KOPT-K1 (cell line): ENCODE measurements around the gene STT3A.
"Not testable (repeated sequence)": the region's sequence is repeated elsewhere in the genome, so short reads cannot be mapped to it uniquely, and the experiment has no call there.

Source experiments
- H3K27ac ChIP-seq: fragments of 200-600 bp; sonication (generic); 2 replicates; pipeline ENCODE4 v1.5.1; 2016; ENCODE audit warnings: antibody characterized with exemption, mild to moderate bottlenecking, low read depth, low read length; ENCODE audit not compliant: poor library complexity, severe bottlenecking
- H3K36me3 ChIP-seq: fragments of 200-600 bp; sonication (generic); 2 replicates; pipeline ENCODE4 v1.5.1; 2017; ENCODE audit warnings: antibody characterized with exemption, mild to moderate bottlenecking, low read length, moderate library complexity; ENCODE audit not compliant: insufficient read depth
- H3K9me3 ChIP-seq: fragments of 200-600 bp; sonication (generic); 2 replicates; pipeline ENCODE4 v1.5.1; 2017; ENCODE audit warnings: antibody characterized with exemption, low read length, mild to moderate bottlenecking; ENCODE audit not compliant: insufficient read depth, poor library complexity, severe bottlenecking

Gene STT3A

DNA sequence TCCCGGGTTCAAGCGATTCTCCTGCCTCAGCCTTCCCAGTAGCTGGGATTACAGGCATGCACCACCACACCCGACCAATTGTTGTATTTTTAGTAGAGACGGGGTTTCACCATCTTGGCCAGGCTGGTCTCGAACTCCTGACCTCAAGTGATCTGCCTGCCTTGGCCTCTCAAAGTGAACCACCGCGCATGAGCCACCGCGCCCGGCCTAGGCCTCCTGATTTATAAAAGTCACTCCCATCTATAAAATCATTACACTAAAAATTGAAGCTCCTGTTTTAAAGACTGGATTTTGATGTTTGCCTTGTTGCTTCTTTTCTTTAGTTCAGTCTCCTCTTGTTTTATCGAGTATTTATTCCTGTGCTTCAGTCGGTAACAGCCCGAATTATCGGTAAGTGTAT is 15.5 kb upstream of the STT3A start:
- H3K27ac ChIP-seq, H3K9me3 ChIP-seq: not testable (repeated sequence)
- peaks cover 99% of the 10 kb centered on the region for H3K36me3 ChIP-seq

DNA sequence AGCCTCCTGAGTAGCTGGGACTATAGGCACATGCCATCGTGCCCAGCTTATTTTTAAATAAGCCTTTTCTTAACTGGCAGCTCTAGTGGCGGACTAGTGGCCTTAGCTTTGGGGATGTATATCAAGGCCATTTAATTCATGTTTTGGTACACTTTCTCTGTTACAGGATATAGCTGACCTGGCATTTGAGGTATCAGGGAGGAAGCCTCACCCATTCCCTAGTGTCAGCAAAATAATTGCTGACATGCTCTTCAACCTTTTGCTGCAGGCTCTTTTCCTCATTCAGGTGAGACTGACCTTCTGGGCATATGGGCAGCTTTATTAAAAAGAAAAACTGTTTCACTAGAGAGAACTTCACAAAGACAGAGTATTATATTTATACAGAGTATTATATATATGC is 13.9 kb upstream of the STT3A start:
- no peaks in the 10 kb centered on the region for H3K9me3 ChIP-seq
- H3K36me3 ChIP-seq = peaks cover 99% of the 10 kb centered on the region
- H3K27ac ChIP-seq = no peak overlapping the region

DNA sequence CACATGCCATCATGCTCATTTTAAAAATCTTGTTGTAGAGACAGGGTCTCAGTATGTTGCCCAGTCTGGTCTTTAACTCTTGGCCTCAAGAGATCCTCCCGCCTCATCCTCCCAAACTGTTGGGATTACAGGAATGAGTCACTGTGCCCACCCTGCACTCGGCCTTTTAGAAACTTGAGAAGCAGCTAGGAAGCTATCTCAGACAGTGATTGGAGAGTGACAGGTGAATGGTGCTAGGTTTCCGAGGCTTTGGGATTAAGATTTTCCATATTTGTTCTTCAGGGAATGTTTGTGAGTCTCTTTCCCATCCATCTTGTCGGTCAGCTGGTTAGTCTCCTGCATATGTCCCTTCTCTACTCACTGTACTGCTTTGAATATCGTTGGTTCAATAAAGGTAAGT is 12.8 kb upstream of the STT3A start:
- H3K9me3 ChIP-seq = no peaks in the 10 kb centered on the region
- peaks cover 99% of the 10 kb centered on the region for H3K36me3 ChIP-seq
- H3K27ac ChIP-seq = no peak overlapping the region

DNA sequence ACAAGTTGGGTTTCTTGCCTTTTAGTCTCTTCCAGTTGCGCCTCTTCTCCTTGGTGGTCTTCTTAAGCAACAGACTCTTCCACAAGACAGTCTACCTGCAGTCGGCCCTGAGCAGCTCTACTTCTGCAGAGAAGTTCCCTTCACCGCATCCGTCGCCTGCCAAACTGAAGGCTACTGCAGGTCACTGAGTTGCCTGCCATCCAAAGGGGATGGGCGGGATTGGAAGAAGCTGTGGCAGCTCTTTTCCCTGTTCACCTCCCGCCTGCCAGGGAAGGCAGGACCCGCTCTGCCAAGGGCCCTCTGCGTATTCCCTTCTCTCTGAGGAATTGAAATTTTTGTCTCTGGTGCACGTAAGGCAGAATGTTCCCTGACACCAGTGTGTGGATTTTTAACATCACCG is 9.2 kb upstream of the STT3A start:
- H3K9me3 ChIP-seq = no peaks in the 10 kb centered on the region
- H3K36me3 ChIP-seq = peaks cover 64% of the 10 kb centered on the region
- no peak overlapping the region for H3K27ac ChIP-seq

DNA sequence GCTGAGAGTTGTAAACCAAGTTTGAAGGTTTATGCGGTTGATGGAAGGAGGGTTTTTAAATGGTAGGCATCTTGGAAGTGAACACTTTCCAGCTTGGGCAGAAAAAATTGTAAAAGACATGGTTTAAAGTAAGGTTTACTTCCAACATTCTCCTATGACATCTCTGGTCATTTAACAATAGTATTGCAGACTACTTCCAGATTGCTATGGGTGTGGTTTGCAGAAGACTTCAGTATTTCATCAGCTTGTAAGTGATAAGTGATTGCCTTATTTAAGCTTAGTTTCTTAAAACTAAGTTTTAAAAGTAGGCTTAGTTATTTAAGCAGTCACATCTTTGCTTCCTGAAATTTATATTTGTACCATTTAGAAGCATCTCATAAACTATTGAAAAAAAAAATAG is 7.2 kb upstream of the STT3A start:
- Histone ChIP-seq H3K27ac (no peak overlapping the region), H3K36me3 (peaks cover 44% of the 10 kb centered on the region), H3K9me3 (no peaks in the 10 kb centered on the region)

DNA sequence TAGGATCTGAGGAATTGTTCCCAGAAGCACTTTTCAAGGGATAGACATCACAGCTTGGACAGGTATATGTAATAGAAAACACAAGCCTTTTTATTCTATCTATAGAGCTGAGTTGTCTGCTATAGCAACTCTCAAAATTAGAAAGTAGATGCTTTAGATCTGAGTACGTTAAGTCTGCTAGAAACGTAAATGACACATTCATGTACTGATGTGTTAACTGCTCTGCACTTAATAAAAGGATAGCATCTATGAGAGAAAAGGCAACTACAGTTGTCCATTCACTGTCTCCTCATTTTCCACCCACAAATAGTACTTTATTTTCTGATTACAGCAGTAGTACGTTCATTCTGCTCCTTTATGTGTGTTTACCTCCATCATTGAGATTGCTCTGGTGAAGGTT is 6.0 kb upstream of the STT3A start:
- Histone ChIP-seq H3K27ac (no peak overlapping the region), H3K9me3 (no peaks in the 10 kb centered on the region), H3K36me3 (peaks cover 34% of the 10 kb centered on the region)

DNA sequence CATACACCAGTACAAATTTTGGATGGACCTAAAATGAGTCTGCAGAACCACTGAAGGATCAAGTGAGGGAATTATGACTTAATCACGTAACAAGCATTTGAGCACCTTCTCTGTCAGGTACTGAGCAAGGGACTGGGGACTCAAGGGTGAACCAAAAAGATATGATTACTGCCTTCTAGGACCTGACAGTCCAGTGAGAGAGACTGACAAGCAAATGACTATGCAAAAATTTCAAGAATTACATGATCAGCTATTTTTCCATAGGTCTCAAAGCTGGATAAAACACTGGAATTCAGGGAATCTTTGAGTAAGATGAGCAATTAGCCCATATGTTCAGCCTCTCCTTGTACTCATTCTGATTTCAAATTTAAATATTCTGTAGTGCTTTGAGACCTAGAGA is 5.2 kb upstream of the STT3A start:
- no peak overlapping the region for H3K27ac ChIP-seq

DNA sequence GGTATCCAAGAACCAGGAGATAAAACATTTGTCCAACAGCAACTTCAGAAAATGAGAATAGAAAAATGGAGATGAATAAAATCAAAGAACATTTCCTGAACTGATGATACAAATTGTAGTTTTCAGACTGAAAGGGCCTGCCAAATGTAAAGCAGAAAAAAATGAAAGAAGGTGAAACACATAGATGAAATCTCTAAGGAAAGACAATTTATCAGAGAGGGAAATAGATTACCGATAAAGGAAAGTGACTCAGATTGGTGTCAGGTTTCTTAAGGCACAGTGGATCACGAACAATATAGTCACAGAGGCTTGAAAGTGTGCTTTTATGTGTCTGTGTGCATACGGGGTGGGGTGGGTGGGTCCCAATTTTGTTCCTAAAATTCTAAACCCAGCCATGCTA is 4.1 kb upstream of the STT3A start:
- H3K36me3 ChIP-seq = peaks cover 15% of the 10 kb centered on the region
- H3K27ac ChIP-seq = no peak overlapping the region
- no peaks in the 10 kb centered on the region for H3K9me3 ChIP-seq

More for the DNA sequence above, 5.2 kb upstream of the STT3A start:
- Histone ChIP-seq H3K36me3 (peaks cover 25% of the 10 kb centered on the region), H3K9me3 (no peaks in the 10 kb centered on the region)

DNA sequence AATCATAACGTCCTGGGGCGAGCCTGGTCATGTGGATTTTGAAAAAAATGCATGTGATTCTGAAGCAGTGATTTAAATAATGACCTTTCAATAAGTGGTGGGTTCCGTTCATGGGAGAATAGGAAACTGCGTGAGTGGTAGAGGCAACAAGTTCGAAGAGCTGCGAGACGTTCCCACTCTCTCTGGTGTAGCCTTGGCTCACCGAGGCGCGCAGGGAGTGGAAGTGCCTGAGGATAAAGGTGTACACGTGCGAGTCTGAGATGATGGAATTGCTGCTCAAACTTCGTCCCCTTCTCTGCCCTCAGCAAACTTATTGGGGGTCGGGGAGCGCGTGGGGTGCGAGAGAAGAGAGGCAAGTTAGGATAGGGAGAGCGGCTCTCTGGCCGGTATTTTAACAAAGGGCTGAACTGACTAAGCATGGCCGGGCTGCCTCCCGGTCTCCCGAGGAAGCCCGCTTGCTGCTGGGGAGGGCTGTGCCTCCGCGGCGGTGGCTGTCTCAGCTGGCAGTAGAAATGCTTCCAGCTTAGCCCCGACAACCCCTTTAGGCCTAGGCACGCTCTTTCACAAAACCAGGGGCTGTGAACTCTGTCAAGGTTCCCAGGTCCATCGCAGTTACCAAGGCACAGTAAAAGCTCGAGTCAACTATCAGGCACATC is 875 bp upstream of the STT3A start:
- Histone ChIP-seq H3K36me3 (peaks cover 16% of the 10 kb centered on the region), H3K9me3 (no peaks in the 10 kb centered on the region), H3K27ac (peak overlapping the region; percentile 70)

DNA sequence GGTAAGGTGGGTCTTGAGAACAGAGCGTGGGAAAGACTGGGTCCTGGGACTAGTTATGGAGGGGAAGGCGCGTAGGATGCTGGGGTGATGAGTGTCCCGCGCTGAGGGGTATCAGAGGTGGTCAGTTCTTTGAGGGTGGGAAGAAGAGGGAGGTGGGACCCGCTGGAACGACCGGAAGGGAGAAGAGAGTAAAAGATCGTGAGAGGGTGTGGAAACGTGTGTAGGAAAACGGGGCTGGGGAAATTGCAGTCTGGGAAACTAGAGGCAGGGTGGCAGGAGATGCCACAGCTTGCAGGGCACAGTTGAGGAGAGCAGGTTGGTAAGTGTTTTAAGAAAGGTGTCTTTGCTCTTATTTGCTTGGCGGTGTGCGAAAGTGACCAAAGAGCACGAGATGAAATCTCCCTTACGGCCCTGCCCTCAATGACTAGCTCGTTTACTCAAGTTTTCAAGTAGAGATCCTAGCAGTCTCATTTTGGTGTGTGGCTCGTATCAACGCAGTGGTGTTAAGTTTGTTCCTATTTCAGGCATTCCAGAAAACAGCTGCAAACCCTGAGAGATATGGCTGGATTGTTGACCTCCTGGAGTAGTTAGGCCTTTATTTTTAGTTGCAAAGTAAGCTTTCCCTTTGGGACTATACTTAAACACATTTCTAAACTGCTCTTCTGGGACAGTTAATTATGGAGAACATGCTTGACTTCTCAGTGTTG is 615 bp downstream of the STT3A start:
- peaks cover 30% of the 10 kb centered on the region for H3K36me3 ChIP-seq
- no peaks in the 10 kb centered on the region for H3K9me3 ChIP-seq
- peak overlapping the region; percentile 73 for H3K27ac ChIP-seq

DNA sequence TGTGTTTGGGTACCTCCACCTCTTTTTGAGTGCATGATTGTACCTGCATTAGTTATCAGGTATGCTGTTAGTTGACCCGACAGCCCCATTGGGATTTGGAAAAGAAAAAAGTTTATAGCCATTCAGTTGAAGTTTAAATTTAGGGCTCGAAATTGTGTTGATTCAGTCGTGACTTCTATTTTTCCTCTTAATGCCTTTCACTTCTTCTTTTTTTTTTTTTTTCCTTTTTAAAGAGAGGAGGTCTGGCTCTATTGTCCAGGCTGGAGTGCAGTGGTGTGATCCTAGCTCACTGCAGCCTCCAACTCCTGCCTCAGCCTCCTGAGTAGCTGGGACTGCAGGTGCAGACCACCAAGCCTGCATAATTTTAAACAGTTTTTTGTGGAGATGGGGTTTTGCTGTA is 2.3 kb downstream of the STT3A start:
- Histone ChIP-seq H3K27ac (no peak overlapping the region), H3K9me3 (no peaks in the 10 kb centered on the region), H3K36me3 (peaks cover 43% of the 10 kb centered on the region)

DNA sequence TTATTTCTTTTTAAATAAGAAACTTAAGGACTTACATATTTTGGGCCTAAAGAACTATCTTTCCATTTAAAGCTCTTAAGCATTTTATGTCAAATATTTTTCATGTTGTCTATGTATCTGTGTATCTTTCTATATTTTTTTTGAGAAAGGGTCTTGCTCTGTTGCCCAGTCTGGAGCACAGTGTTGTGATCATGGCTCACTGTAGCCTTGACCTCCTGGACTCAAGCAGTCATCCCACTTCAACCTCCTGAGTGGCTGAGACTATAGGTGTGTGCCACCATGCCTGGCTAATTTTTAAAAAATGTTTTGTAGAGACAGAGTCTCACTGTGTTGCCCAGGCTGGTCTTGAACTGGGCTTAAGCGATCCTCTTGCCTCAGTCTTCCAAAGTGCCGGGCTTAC is 8.0 kb downstream of the STT3A start:
- no peak overlapping the region for H3K27ac ChIP-seq
- H3K9me3 ChIP-seq = no peaks in the 10 kb centered on the region
- H3K36me3 ChIP-seq = peaks cover 93% of the 10 kb centered on the region

DNA sequence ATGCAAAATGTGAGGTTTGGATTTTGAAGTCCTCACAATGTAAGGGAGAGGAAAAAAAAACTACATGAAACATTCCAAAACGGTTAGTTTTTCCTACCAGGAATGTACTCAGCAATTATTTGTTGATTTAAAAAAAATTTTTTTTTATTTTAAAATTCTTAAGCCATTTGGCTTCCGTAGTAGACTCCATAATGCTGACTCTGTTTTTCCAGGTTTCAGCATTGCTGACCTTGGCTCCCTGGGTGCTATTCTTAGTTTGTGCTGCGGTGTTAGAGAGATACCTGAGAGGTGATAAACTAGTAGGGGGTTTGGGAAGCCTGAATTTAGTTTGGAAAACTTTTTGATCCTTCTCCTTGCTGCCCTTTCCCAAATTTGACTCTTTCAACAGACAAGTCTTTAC is 10.6 kb downstream of the STT3A start:
- H3K9me3 ChIP-seq = no peaks in the 10 kb centered on the region
- H3K27ac ChIP-seq = no peak overlapping the region
- H3K36me3 ChIP-seq = peaks cover 93% of the 10 kb centered on the region

DNA sequence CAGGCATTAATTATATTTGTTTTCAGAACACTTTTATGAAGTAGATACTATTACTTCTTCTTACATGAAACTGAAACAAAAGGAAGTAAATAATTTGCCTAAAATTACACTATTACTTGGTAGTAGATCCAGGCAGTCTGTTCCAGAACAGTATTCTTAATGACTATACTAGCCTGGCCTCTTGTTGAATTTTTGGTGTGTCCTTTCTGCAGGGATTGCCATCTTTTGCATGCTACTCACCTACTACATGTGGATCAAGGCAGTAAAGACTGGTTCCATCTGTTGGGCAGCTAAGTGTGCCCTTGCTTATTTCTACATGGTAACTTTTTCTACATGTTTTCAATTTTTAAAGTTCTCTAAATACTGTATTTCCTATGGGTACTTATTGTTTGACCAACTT is 12.8 kb downstream of the STT3A start:
- no peaks in the 10 kb centered on the region for H3K9me3 ChIP-seq
- peaks cover 100% of the 10 kb centered on the region for H3K36me3 ChIP-seq

DNA sequence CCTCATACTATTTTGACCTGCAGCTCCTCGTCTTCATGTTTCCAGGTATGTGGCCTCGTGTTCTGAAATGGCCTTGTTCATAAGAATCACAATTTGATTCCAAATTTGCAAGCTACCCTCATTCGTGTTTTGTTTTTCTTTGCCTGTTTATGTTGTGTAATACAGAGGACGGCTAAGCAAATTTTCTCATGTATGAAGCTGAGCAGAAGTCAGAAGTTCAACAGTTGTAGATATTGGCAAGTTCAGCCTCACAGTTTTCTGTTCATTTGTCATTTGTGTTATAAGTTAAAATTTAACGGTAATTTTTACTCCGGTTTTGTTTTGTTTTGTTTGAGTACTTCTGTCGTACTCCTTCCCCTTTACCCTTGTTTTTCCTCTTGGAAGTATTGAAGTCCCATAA is 16.9 kb downstream of the STT3A start:
- H3K36me3 ChIP-seq = peaks cover 100% of the 10 kb centered on the region
- H3K9me3 ChIP-seq = no peaks in the 10 kb centered on the region
- no peak overlapping the region for H3K27ac ChIP-seq

More for the DNA sequence above, 12.8 kb downstream of the STT3A start:
- H3K27ac ChIP-seq = no peak overlapping the region

DNA sequence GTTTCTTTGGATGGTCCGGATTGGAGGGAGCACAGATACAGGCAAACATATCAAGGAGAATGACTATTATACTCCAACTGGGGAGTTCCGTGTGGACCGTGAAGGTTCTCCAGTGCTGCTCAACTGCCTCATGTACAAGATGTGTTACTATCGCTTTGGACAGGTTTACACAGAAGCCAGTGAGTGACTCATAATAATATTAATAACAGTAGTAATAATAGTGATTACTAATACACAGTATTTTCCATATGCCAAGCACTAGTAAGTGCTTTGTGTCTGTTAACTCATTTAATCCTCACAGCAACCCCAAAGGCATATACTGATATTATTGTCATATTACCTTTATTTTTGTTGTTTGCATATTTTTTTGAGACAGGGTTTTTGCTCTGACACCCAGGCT is 25.7 kb downstream of the STT3A start:
- H3K36me3 ChIP-seq = peaks cover 99% of the 10 kb centered on the region
- H3K27ac ChIP-seq = no peak overlapping the region
- H3K9me3 ChIP-seq = no peaks in the 10 kb centered on the region
